Right atrium auricular region (tissue), 2 donors: Measurements from ENCODE around the gene TMEM203. TPM values are rescaled to one million over a fixed set of nuclear protein-coding genes. Genes with fewer than 3 reads are reported as not detected.
A peak's percentile ranks its signal among the peaks of the same experiment; 100 is the strongest.

Experiments used
- DNase-seq: peaks from one replicate; pipeline ENCODE4 v3.0.0-alpha.2; 2019; ENCODE audit warnings: low spot score
- H3K27ac ChIP-seq, 2 donors: fragments of 200-600 bp; sonication (generic); 1 replicate in 1 of 2; 2 replicates in 1 of 2; pipeline ENCODE4 v1.5.1; 2016 to 2019
- H3K27me3 ChIP-seq, 2 donors: fragments of 200-600 bp; sonication (generic); one replicate each; pipeline versions ENCODE4 v1.5.1 to v1.6.0; 2017 to 2019
- H3K36me3 ChIP-seq: fragments of 200-600 bp; sonication (generic); one replicate; pipeline ENCODE4 v1.5.1; 2016
- H3K4me1 ChIP-seq, 2 donors: fragments of 200-600 bp; sonication (generic); one replicate each; pipeline versions ENCODE4 v1.5.1 to v1.6.0; 2017 to 2019
- H3K4me3 ChIP-seq, 2 donors: fragments of 200-600 bp; sonication (generic); 1 replicate in 1 of 2; 2 replicates in 1 of 2; pipeline ENCODE4 v1.5.1; 2017 to 2019; ENCODE audit warnings: mild to moderate bottlenecking in 1 of 2, moderate library complexity in 1 of 2
- H3K9me3 ChIP-seq, 2 donors: fragments of 200-600 bp; sonication (generic); one replicate each; pipeline ENCODE4 v1.5.1; 2019
- total RNA-seq, 2 donors: library from RNA; depleted of rRNA; stranded (reverse); fragments of >200 nt; gene quantifications; one replicate each; pipeline ENCODE4 v1.1.0, GENCODE V29; 2016
- TF ChIP-seq, protein P1 (sequence below), 2 donors: fragments of 200-600 bp; sonication (generic); IDR thresholded peaks; one replicate each; pipeline ENCODE4 v1.5.1; 2019; ENCODE audit warnings: antibody characterized with exemption in 2 of 2

TMEM203 gene
- total RNA-seq, 2 donors from 2014 or later, result 31.4 to 33.9 TPM

GRCh38 chr9:137190315-137190856 lies 15.1 kb downstream of the TMEM203 start:
- no peaks in the 10 kb centered on the region for H3K9me3 ChIP-seq
- no peak for DNase-seq
- no peak overlapping the region for H3K4me3 ChIP-seq
- peak overlapping the region in 1 of 2 donors; percentile 92 for H3K27ac ChIP-seq
- H3K4me1 ChIP-seq, result peaks cover 0 to 61% of the 10 kb centered on the region in 2 donors
- H3K27me3 ChIP-seq, result no peaks in the 10 kb centered on the region
- H3K36me3 ChIP-seq, result peaks cover 23% of the 10 kb centered on the region
- TF ChIP-seq, protein P1, sequence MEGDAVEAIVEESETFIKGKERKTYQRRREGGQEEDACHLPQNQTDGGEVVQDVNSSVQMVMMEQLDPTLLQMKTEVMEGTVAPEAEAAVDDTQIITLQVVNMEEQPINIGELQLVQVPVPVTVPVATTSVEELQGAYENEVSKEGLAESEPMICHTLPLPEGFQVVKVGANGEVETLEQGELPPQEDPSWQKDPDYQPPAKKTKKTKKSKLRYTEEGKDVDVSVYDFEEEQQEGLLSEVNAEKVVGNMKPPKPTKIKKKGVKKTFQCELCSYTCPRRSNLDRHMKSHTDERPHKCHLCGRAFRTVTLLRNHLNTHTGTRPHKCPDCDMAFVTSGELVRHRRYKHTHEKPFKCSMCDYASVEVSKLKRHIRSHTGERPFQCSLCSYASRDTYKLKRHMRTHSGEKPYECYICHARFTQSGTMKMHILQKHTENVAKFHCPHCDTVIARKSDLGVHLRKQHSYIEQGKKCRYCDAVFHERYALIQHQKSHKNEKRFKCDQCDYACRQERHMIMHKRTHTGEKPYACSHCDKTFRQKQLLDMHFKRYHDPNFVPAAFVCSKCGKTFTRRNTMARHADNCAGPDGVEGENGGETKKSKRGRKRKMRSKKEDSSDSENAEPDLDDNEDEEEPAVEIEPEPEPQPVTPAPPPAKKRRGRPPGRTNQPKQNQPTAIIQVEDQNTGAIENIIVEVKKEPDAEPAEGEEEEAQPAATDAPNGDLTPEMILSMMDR (IDR thresholded peaks at IDR 0.05), result no peak

- peaks cover 25% of the 10 kb centered on the region for H3K36me3 ChIP-seq
- TF ChIP-seq, protein P1 (IDR thresholded peaks at IDR 0.05), result no peak
- H3K4me1 ChIP-seq, result peaks cover 0 to 53% of the 10 kb centered on the region in 2 donors
Measured at GRCh38 chr9:137189297-137190295, 15.9 kb downstream of the TMEM203 start.

GRCh38 chr9:137188490-137189296 lies 16.8 kb downstream of the TMEM203 start, which contains the start of the genes ANAPC2 and SSNA1:
ANAPC2 (minus strand) TSS chr9:137188560; CDS start chr9:137188532, 28 bp downstream.
SSNA1 (plus strand) TSS chr9:137188676; CDS start chr9:137188727, 51 bp downstream.
- Histone ChIP-seq H3K27me3 (no peaks in the 10 kb centered on the region), H3K9me3 (no peaks in the 10 kb centered on the region), H3K36me3 (peaks cover 34% of the 10 kb centered on the region), H3K4me3 (peak within 1 kb of the TSS; percentile 84 to 98), H3K4me1 (peaks cover 0 to 44% of the 10 kb centered on the region in 2 donors), H3K27ac (peak within 1 kb of the TSS; percentile 92 to 97)
- DNase-seq, result peak; percentile 94
- TF ChIP-seq, protein P1 (IDR thresholded peaks at IDR 0.05), result peak in 1 of 2 donors; percentile 54

More at GRCh38 chr9:137189297-137190295, 15.9 kb downstream of the TMEM203 start:
- H3K4me3 ChIP-seq, result peak overlapping the region; percentile 84 to 98
- H3K27me3 ChIP-seq, result no peaks in the 10 kb centered on the region
- H3K9me3 ChIP-seq, result no peaks in the 10 kb centered on the region
- no peak for DNase-seq
- peak overlapping the region; percentile 92 to 97 for H3K27ac ChIP-seq

DNA sequence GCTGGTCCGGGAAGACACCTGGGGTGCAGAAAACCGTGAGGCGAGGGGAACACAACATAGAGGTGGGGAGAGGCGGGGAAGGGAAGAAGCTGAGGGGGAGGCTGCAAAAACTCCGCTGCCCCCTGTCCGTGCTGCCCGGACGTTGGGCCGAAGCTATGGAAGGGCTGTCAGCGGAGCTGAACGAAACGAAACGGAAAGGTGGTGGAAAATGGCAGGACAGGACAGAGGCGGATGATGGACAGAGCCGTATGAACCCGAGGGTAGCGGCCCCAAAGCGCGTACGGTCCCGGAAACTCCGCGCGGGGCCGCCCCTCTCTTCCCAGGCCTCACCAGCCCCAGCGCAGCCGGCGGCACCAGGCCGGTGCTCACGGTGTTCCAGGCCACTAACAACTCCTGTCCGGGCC lies 17.4 kb downstream of the TMEM203 start:
- H3K4me1 ChIP-seq, result peaks cover 0 to 43% of the 10 kb centered on the region in 2 donors

GRCh38 chr9:137187386-137187785 lies 18.1 kb downstream of the TMEM203 start:
- Histone ChIP-seq H3K27ac (no peak overlapping the region), H3K27me3 (no peaks in the 10 kb centered on the region), H3K36me3 (peaks cover 47% of the 10 kb centered on the region), H3K4me3 (peak overlapping the region; percentile 84 to 98), H3K4me1 (peaks cover 0 to 43% of the 10 kb centered on the region in 2 donors), H3K9me3 (no peaks in the 10 kb centered on the region)
- DNase-seq, result no peak
- TF ChIP-seq, protein P1 (IDR thresholded peaks at IDR 0.05), result no peak

More for the DNA sequence above, 17.4 kb downstream of the TMEM203 start:
- Histone ChIP-seq H3K27me3 (no peaks in the 10 kb centered on the region), H3K4me3 (peak overlapping the region; percentile 84 to 98), H3K36me3 (peaks cover 40% of the 10 kb centered on the region), H3K27ac (peak overlapping the region; percentile 92 to 97), H3K9me3 (no peaks in the 10 kb centered on the region)
- DNase-seq, result no peak
- TF ChIP-seq, protein P1 (IDR thresholded peaks at IDR 0.05), result no peak
